ENCODE measurements around the gene STX5. TPM values are rescaled to one million over a fixed set of nuclear protein-coding genes. Genes with fewer than 3 reads are reported as not detected.
"Not testable (repeated sequence)": the region's sequence is repeated elsewhere in the genome, so short reads cannot be mapped to it uniquely, and the experiment has no call there.

The STX5 gene
- total RNA-seq, 4 donors from 2014 or later, result 15.3 to 62.5 (median 30.2) TPM

GRCh38 chr11:62842171-62842741 lies 10.4 kb upstream of the STX5 start:
- Histone ChIP-seq H3K27ac (peak overlapping the region; percentile 97 to 99 (median 97)), H3K36me3 (no peaks in the 10 kb centered on the region), H3K9me3 (no peaks in the 10 kb centered on the region), H3K27me3 (no peaks in the 10 kb centered on the region), H3K4me3 (peak overlapping the region; percentile 37 to 70 (median 42)), H3K4me1 (peaks cover 6 to 30% (median 23%) of the 10 kb centered on the region in 4 donors)
- peak; percentile 38 for DNase-seq
- intact Hi-C loops (cut with DNase I; ENCODE audit: low total_unique reads) (no loop called here), in situ Hi-C loops (cut with MboI; ENCODE audit: low pct_ligation_motif_present in 1 of 4, low pct_unique_long_range_greater_than_20kb in 1 of 4, low sequenced_read_pairs in 3 of 4) (no loop called here)
- TF ChIP-seq EP300 (IDR thresholded peaks at IDR 0.05; ENCODE audit: low read depth) (no peak), POLR2A (IDR thresholded peaks at IDR 0.05) (no peak), POLR2AphosphoS5 (IDR thresholded peaks at IDR 0.05) (no peak)
- TF ChIP-seq, protein P1, sequence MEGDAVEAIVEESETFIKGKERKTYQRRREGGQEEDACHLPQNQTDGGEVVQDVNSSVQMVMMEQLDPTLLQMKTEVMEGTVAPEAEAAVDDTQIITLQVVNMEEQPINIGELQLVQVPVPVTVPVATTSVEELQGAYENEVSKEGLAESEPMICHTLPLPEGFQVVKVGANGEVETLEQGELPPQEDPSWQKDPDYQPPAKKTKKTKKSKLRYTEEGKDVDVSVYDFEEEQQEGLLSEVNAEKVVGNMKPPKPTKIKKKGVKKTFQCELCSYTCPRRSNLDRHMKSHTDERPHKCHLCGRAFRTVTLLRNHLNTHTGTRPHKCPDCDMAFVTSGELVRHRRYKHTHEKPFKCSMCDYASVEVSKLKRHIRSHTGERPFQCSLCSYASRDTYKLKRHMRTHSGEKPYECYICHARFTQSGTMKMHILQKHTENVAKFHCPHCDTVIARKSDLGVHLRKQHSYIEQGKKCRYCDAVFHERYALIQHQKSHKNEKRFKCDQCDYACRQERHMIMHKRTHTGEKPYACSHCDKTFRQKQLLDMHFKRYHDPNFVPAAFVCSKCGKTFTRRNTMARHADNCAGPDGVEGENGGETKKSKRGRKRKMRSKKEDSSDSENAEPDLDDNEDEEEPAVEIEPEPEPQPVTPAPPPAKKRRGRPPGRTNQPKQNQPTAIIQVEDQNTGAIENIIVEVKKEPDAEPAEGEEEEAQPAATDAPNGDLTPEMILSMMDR (IDR thresholded peaks at IDR 0.05), result no peak
- 29 to 56% methylated on average over 6 to 30 of the region's 30 CpGs for WGBS, 2 donors (ENCODE audit: low coverage in 1 of 2)

- TF ChIP-seq, protein P1 (IDR thresholded peaks at IDR 0.05), result no peak
- peak; percentile 98 to 100 (median 100) for TF ChIP-seq POLR2AphosphoS5 (IDR thresholded peaks at IDR 0.05)
- peak; percentile 100 for TF ChIP-seq POLR2A (IDR thresholded peaks at IDR 0.05)
- no peak for TF ChIP-seq EP300 (IDR thresholded peaks at IDR 0.05; ENCODE audit: low read depth)
- Histone ChIP-seq H3K9me3 (no peaks in the 10 kb centered on the region), H3K4me3 (peak overlapping the region; percentile 37 to 89 (median 70)), H3K36me3 (no peaks in the 10 kb centered on the region), H3K27me3 (no peaks in the 10 kb centered on the region), H3K4me1 (peaks cover 6 to 30% (median 23%) of the 10 kb centered on the region in 4 donors), H3K27ac (peak overlapping the region; percentile 97 to 99 (median 97))
- intact Hi-C loops (cut with DNase I; ENCODE audit: low total_unique reads) (no loop called here), in situ Hi-C loops (cut with MboI; ENCODE audit: low pct_ligation_motif_present in 1 of 4, low pct_unique_long_range_greater_than_20kb in 1 of 4, low sequenced_read_pairs in 3 of 4) (no loop called here)
- DNase-seq, result peak; percentile 89
- WGBS, 2 donors (ENCODE audit: low coverage in 1 of 2), result 0 to 1% methylated on average over 16 to 33 of the region's 33 CpGs
These were observed 9.7 kb upstream of the STX5 start for GRCh38 chr11:62841361-62842170.

DNA sequence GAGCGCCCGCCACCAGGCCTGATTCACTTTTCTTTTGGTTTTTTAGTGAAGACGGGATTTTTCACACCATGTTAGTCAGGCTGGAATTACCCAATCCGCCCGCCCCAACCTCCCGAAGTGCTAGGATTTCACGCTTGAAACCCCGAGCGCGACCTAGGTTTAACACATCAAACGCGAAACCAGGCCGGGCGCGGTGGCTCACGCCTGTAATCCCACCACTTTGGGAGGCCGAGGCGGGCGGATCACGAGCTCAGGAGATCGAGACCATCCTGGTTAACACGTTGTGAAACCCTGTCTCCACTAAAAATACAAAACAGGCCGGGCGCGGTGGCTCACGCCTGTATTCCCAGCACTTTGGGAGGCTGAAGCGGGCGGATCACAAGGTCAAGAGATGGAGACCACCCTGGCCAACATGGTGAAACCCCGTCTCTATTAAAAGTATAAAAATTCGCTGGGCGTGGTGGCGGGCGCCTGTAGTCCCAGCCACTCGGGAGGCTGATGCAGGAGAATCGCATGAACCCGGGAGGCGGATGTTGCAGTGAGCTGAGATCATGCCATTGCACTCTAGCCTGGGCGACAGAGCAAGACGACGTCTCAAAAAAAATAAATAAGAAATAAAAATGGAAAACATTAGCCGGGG lies 9.0 kb upstream of the STX5 start:
- WGBS, 2 donors (ENCODE audit: low coverage in 1 of 2), result 0 to 1% methylated on average over 15 to 36 of the region's 41 CpGs
- Histone ChIP-seq H3K4me3 (peak overlapping the region; percentile 27 to 89 (median 70)), H3K4me1 (peaks cover 6 to 30% (median 23%) of the 10 kb centered on the region in 4 donors), H3K27ac (peak overlapping the region; percentile 97 to 99 (median 97))
- DNase-seq, result peak; percentile 70
- H3K9me3 ChIP-seq; intact Hi-C loops (cut with DNase I; ENCODE audit: low total_unique reads); H3K27me3 ChIP-seq; in situ Hi-C loops (cut with MboI; ENCODE audit: low pct_ligation_motif_present in 1 of 4, low pct_unique_long_range_greater_than_20kb in 1 of 4, low sequenced_read_pairs in 3 of 4); H3K36me3 ChIP-seq: not testable (repeated sequence)

- TF ChIP-seq POLR2AphosphoS5 (IDR thresholded peaks at IDR 0.05) (peak; percentile 96 to 98 (median 97)), EP300 (IDR thresholded peaks at IDR 0.05; ENCODE audit: low read depth) (no peak), POLR2A (IDR thresholded peaks at IDR 0.05) (peak; percentile 70)
- TF ChIP-seq, protein P1 (IDR thresholded peaks at IDR 0.05), result peak in 1 of 5 experiments; percentile 6
- Histone ChIP-seq H3K4me3 (peak within 1 kb of the TSS; percentile 70 to 89 (median 76)), H3K36me3 (peaks cover 0 to 7% (median 3%) of the 10 kb centered on the region in 4 donors), H3K27ac (peak within 1 kb of the TSS; percentile 97 to 99 (median 97)), H3K9me3 (no peaks in the 10 kb centered on the region), H3K4me1 (peaks cover 6 to 30% (median 23%) of the 10 kb centered on the region in 4 donors), H3K27me3 (no peaks in the 10 kb centered on the region)
- in situ Hi-C loops (cut with MboI; ENCODE audit: low pct_ligation_motif_present in 1 of 4, low pct_unique_long_range_greater_than_20kb in 1 of 4, low sequenced_read_pairs in 3 of 4) (no loop called here), intact Hi-C loops (cut with DNase I; ENCODE audit: low total_unique reads) (no loop called here)
- peak; percentile 94 for DNase-seq
- WGBS, 2 donors (ENCODE audit: low coverage in 1 of 2), result 0 to 3% methylated on average over 7 to 42 of the region's 62 CpGs
These were observed 7.4 kb upstream of the STX5 start, which contains the start of gene WDR74 for GRCh38 chr11:62839050-62839945. WDR74 (minus strand) TSS chr11:62839590; CDS start chr11:62839570, 20 bp downstream.

Measured in transverse colon (tissue), 4 donors.